GM21619 (cell line): Measurements from ENCODE around the gene PNLIPRP2.

Experiments used
- ATAC-seq: cut with Tn5 transposase; IDR thresholded peaks from one replicate; pipeline ENCODE4 v1.9.1; 2021; ENCODE audit not compliant: unreplicated experiment

PNLIPRP2 gene

GRCh38 chr10:116679351-116679750 lies 58.6 kb downstream of the PNLIPRP2 start:
- no peak for ATAC-seq

GRCh38 chr10:116683166-116683565 lies 62.4 kb downstream of the PNLIPRP2 start:
- ATAC-seq = no peak

- ATAC-seq = no peak
Observed at GRCh38 chr10:116683821-116684220, 63.1 kb downstream of the PNLIPRP2 start.

- ATAC-seq = no peak
Observed at GRCh38 chr10:116684781-116685180, 64.0 kb downstream of the PNLIPRP2 start.

- ATAC-seq = no peak
Observed at GRCh38 chr10:116685807-116686206, 65.1 kb downstream of the PNLIPRP2 start.

- ATAC-seq = no peak
Observed at GRCh38 chr10:116686632-116687031, 65.9 kb downstream of the PNLIPRP2 start.

- no peak for ATAC-seq
Observed at GRCh38 chr10:116687633-116688032, 66.9 kb downstream of the PNLIPRP2 start.

- ATAC-seq = no peak
Observed at GRCh38 chr10:116688241-116688711, 67.5 kb downstream of the PNLIPRP2 start.

- no peak for ATAC-seq
Observed at GRCh38 chr10:116688741-116689495, 68.2 kb downstream of the PNLIPRP2 start.

- ATAC-seq = no peak
Observed at GRCh38 chr10:116689744-116690143, 69.0 kb downstream of the PNLIPRP2 start.

- no peak for ATAC-seq
Observed at GRCh38 chr10:116690356-116691322, 69.9 kb downstream of the PNLIPRP2 start.

GRCh38 chr10:116691635-116692034 lies 70.9 kb downstream of the PNLIPRP2 start:
- no peak for ATAC-seq

- ATAC-seq = no peak
Observed at GRCh38 chr10:116692225-116692624, 71.5 kb downstream of the PNLIPRP2 start.

- ATAC-seq = no peak
Observed at GRCh38 chr10:116694243-116694926, 73.6 kb downstream of the PNLIPRP2 start.
